Colonic mucosa (tissue), 4 donors: Measurements from ENCODE around the gene CPT2. TPM values are rescaled to one million over a fixed set of nuclear protein-coding genes. Genes with fewer than 3 reads are reported as not detected.
A peak's percentile ranks its signal among the peaks of the same experiment; 100 is the strongest.

Experiments
- DNase-seq: peaks from one replicate; pipeline ENCODE4 v3.0.0-alpha.2; 2020
- H3K27ac ChIP-seq: fragments of 200-600 bp; one replicate; pipeline ENCODE4 v1.8.0; 2021
- H3K27me3 ChIP-seq: fragments of 200-600 bp; one replicate; pipeline ENCODE4 v1.8.0; 2021
- H3K36me3 ChIP-seq: fragments of 200-600 bp; one replicate; pipeline ENCODE4 v1.8.0; 2021
- H3K4me1 ChIP-seq: fragments of 200-600 bp; one replicate; pipeline ENCODE4 v1.8.0; 2021; ENCODE audit warnings: mild to moderate bottlenecking
- H3K4me3 ChIP-seq: fragments of 200-600 bp; one replicate; pipeline ENCODE4 v1.8.0; 2021
- H3K9ac ChIP-seq, 2 donors: one replicate each; pipeline ENCODE4 v1.7.0; 2013; ENCODE audit warnings: control low read depth in 2 of 2, low read depth in 2 of 2, low read length in 2 of 2
- H3K9me3 ChIP-seq: fragments of 200-600 bp; one replicate; pipeline ENCODE4 v1.8.0; 2021
- intact Hi-C: fragments of 100-400 bp; cut with DNase I; formaldehyde crosslinking; loops from one replicate; pipeline ENCODE4 v1.14.1; 2022
- total RNA-seq, 2 donors: library from RNA; stranded (reverse); fragmentation: NEBNext Ultra II Directional in 1 of 2; extraction: Animal tissue kit (Norgen Biotek cat#: 25700) in 1 of 2; gene quantifications; one replicate each; pipeline ENCODE4 v1.2.1, GENCODE V29; 2021
- TF ChIP-seq, protein P1 (sequence below): fragments of 200-600 bp; IDR thresholded peaks from one replicate; pipeline ENCODE4 v1.8.0; 2022; ENCODE audit warnings: antibody characterized with exemption, mild to moderate bottlenecking
- donor health status: healthy.
- donor health status: DM: no; HTN: no; CAD: no.
- donor health status: DM: no; HTN: no; CAD: no.

Gene CPT2
- total RNA-seq, 2 donors from 2014 or later: 66.1 to 66.4 TPM

DNA sequence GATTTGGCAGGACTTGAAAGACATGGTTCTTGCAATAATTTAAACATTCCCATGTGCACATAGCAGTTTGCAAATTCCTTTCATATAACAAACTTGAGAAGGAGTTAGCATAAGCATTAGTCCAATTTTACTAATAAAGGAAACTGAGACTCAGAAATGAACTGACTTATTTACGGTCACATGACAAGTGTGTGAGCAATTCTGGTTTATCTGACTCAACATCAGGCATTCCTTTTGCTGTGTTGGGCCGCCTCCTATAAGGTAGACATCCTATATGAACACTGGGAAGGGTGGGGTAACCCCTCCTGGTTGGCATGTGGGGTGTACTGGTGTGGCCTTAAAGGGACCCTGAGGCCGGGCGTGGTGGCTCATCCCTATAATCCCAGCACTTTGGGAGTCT, 8.5 kb upstream of the CPT2 start:
- intact Hi-C loops: loop anchor here (10.0 kb wide), 1 partner anchor 483 kb away; no protein-coding TSS in a partner anchor
- H3K4me3 ChIP-seq: no peak overlapping the region

DNA sequence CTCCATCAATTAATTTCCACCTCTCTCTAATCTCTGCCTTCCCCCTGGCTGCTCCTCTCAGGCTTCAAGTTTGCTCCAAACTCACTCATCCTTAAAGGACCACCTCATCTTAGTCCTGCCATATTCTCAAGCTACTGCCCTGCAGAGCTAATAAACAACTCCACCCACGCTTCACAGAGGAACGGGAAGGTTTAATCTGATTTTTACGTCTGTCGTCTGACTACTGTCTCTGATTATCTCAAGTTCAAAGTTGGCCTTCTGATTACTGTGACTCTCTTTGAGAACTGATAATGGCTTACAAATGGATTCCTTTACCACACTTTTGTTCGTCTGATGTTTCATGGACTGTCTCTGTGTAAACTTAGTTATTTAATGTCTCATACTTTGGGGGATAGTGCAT, 7.6 kb upstream of the CPT2 start:
- Histone ChIP-seq H3K9ac (no peak overlapping the region), H3K27me3 (no peaks in the 10 kb centered on the region), H3K4me3 (no peak overlapping the region), H3K27ac (no peak overlapping the region), H3K9me3 (no peaks in the 10 kb centered on the region), H3K36me3 (no peaks in the 10 kb centered on the region), H3K4me1 (peaks cover 3% of the 10 kb centered on the region)
- intact Hi-C loops: loop anchor here (10.0 kb wide), 1 partner anchor 484 kb away; no protein-coding TSS in a partner anchor
- no peak for DNase-seq
- TF ChIP-seq, protein P1, sequence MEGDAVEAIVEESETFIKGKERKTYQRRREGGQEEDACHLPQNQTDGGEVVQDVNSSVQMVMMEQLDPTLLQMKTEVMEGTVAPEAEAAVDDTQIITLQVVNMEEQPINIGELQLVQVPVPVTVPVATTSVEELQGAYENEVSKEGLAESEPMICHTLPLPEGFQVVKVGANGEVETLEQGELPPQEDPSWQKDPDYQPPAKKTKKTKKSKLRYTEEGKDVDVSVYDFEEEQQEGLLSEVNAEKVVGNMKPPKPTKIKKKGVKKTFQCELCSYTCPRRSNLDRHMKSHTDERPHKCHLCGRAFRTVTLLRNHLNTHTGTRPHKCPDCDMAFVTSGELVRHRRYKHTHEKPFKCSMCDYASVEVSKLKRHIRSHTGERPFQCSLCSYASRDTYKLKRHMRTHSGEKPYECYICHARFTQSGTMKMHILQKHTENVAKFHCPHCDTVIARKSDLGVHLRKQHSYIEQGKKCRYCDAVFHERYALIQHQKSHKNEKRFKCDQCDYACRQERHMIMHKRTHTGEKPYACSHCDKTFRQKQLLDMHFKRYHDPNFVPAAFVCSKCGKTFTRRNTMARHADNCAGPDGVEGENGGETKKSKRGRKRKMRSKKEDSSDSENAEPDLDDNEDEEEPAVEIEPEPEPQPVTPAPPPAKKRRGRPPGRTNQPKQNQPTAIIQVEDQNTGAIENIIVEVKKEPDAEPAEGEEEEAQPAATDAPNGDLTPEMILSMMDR: no peak

More for the DNA sequence above, 8.5 kb upstream of the CPT2 start:
- no peak overlapping the region for H3K27ac ChIP-seq
- H3K36me3 ChIP-seq: no peaks in the 10 kb centered on the region
- peaks cover 6% of the 10 kb centered on the region for H3K4me1 ChIP-seq
- DNase-seq: no peak
- no peak overlapping the region for H3K9ac ChIP-seq
- TF ChIP-seq, protein P1: no peak
- H3K9me3 ChIP-seq: no peaks in the 10 kb centered on the region
- H3K27me3 ChIP-seq: no peaks in the 10 kb centered on the region

DNA sequence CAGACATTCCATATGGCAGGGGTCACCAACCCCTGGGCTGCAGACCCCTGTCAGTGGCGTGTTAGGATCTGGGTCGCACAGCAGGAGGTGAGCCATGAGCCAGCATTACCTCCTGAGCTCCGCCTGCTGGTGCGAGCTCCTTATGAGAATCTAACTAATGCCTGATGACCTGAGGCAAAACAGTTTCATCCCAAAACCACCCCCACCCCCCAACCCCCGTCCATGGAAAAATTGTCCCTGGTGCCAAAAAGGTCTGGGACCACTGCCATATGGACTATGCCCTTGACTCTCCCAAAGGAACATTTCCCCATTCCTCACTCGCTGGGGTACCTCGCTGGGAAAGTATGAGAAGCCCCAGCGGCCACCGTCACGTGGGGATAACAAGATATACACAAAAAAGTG, 6.4 kb upstream of the CPT2 start:
- Histone ChIP-seq H3K9ac (no peak overlapping the region), H3K4me3 (no peak overlapping the region), H3K27ac (no peak overlapping the region), H3K9me3 (no peaks in the 10 kb centered on the region), H3K36me3 (no peaks in the 10 kb centered on the region), H3K4me1 (no peaks in the 10 kb centered on the region), H3K27me3 (no peaks in the 10 kb centered on the region)
- no peak for DNase-seq
- TF ChIP-seq, protein P1: no peak
- intact Hi-C loops: no loop called here

DNA sequence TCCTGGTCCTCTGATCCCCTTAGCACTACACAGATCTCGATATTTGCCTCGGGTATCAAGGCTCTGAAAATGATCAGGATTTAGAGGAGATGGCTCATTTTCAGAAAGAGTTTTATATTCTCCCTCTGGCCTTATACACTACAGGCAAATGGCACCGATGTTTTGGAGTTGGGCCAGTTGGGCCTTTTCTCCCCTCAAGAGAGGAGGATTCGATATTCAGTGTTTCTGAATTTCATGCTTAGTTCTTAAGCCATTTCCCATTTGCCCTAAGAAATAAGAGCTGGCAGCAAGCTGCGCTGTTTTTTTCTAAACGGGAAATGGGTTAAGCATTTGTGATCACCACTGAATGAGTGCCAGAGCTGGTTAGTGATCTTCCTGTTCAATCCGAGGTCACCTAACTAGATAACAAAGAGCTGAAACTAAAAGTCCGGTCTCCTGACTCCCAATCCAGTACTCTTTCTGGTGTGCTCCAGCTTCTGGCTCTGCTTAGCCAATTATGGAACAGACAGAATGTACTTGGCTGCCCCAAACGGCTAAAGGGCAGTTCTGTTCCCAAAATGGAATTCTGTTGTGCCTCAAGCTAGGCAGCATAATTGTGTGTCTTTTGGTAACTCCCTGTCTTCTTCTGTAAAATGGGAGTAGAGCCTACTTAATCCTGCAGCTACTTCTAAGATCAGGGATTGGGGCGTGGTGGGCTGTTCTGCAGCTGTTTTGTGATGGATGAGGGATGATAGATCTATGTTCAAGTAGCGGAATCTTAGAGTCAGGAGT, 1.2 kb upstream of the CPT2 start:
- H3K9ac ChIP-seq: no peak overlapping the region
- no peak overlapping the region for H3K4me3 ChIP-seq
- TF ChIP-seq, protein P1: no peak
- no peaks in the 10 kb centered on the region for H3K27me3 ChIP-seq
- intact Hi-C loops: no loop called here
- no peaks in the 10 kb centered on the region for H3K9me3 ChIP-seq
- peaks cover 7% of the 10 kb centered on the region for H3K4me1 ChIP-seq
- H3K27ac ChIP-seq: peak overlapping the region; percentile 97
- DNase-seq: no peak
- no peaks in the 10 kb centered on the region for H3K36me3 ChIP-seq

DNA sequence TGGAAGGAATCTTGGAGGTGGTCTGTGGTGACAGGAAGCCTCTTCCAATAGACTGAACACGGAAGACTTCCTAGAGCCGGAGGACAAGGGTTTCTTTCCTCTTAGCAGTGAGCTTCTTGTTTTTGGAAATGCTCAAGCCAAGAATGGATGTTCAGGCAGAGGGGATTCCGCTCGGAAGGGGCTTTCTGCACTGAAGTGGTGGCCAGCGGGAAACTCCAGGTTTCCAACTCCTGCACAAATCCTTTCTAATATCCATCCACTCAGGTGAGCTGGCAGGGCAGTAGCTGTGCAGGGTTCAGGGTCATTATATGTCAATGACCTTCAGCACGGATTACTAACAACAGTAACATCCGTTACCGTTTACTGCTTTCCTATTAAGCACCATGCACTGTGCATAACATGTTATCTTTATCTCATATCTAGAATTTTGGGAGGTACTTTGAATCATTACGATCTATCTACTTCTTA, 573 bp upstream of the CPT2 start:
- DNase-seq: no peak
- peak overlapping the region; percentile 97 for H3K27ac ChIP-seq
- intact Hi-C loops: no loop called here
- H3K36me3 ChIP-seq: no peaks in the 10 kb centered on the region
- TF ChIP-seq, protein P1: no peak
- H3K27me3 ChIP-seq: no peaks in the 10 kb centered on the region
- no peaks in the 10 kb centered on the region for H3K9me3 ChIP-seq
- peak overlapping the region; percentile 93 for H3K4me3 ChIP-seq
- peaks cover 7% of the 10 kb centered on the region for H3K4me1 ChIP-seq
- peak overlapping the region in 1 of 2 donors; percentile 93 for H3K9ac ChIP-seq
